Stromal cell of bone marrow (primary cell): ENCODE results near the gene POMC.
"Not testable (repeated sequence)": the region's sequence is repeated elsewhere in the genome, so short reads cannot be mapped to it uniquely, and the experiment has no call there.

Experiments
- DNase-seq: peaks from one replicate; pipeline ENCODE4 v3.0.0-alpha.2; 2012; ENCODE audit warnings: low read depth

Gene POMC

DNA sequence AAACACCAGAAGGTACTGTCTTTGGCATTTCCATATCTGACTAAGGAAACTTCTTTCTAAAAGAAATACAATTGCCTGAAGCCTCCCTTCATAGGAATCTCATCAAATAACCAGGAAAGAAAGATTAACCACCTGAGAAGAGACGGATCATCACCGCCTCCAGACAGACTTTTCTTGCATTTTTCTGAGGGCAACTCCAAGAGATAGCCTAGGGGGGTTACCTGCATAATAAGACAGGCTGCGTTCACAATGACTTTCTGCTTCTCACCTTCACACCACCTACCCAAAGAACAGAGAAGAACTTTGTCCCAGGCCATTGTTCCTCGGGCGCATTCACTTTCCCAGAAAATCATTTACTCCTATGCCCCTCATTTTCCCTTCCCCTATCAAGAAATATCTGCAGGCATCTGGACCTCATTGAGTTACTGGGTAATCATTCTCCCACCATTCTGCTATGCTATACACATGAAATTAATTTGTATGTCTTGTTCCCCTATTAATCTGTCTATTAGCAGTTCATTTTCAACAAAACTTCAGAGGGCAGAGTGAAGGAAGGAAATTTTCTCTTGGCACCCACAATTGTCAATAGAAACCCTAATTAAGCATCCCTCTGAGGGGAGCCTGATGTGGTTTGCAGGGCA is 8.3 kb upstream of the POMC start:
- DNase-seq = no peak

DNA sequence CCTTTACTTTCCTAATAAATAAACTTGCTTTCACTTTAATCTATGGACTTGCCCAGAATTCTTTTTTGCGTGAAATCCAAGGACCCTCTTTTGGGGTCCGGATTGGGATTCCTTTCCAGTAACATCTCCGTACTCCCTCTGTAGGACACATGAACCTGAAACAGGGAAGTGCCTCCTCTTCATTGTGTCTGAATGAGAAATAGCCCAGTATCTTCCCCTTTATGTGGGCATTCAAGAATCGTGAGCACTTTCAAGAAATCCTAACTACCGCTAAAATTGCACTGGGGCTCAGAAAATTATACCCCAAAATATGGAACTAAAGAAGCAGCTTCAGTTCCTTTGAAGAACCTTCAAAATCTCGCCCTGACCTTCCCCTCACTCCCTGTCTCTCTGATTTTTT is 7.8 kb upstream of the POMC start:
- no peak for DNase-seq

DNA sequence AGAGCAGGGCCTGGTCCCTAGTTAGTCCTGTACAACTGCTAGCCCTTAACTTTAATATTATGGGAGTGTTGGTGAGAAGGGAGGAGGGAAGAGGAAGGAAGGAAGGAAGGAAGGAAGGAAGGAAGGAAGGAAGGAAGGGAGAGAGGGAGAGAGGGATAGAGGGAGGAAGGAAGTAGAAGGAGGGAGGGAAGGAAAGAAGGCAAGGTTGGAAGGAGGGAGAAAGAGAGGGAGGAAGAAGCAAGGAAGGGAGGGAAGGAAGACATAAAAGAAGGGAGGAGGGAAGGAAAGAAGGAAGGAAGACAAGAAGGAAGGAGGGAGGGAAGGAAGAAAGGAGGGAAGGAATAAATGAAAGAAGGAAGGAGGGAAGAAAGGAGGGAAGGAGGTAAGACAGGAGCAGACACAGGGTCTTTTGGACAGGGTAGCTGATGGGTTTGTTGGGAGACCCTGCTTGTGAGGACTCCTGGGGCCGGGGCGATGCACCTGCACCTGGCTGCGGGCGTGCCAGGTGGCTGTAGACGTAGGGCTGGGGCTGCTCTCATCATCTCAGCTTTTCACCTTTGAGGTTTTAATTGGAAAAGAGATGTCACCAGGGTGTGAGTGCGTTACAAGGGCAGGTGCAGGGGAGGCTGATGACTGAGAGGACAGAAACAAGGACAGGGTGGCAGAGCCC is 5.9 kb upstream of the POMC start:
- no peak for DNase-seq

- no peak for DNase-seq
Measured at GRCh38 chr2:25173719-25174118, 5.3 kb upstream of the POMC start.

DNA sequence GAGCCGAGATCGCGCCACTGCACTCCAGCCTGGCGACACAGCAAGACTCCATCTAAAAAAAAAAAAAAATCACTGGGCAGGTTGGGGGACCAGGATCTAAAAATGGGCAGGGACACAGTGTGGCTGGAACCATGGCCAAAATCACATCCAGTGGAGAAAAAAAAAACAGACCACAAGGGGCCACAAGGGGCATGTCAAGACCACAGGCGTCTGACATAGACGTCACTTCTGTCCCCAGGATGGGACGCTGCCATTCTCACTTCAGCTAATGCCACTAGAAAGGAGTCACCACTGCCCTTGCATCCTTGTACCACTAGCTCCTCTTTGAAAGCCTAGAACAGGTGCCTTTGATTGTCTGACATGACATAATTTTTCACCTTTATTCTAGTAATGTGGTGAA is 2.5 kb upstream of the POMC start:
- no peak for DNase-seq

- no peak for DNase-seq
Measured at GRCh38 chr2:25169073-25169470, 692 bp upstream of the POMC start.

GRCh38 chr2:25165992-25166875 is 2.1 kb downstream of the POMC start:
- DNase-seq = no peak

DNA sequence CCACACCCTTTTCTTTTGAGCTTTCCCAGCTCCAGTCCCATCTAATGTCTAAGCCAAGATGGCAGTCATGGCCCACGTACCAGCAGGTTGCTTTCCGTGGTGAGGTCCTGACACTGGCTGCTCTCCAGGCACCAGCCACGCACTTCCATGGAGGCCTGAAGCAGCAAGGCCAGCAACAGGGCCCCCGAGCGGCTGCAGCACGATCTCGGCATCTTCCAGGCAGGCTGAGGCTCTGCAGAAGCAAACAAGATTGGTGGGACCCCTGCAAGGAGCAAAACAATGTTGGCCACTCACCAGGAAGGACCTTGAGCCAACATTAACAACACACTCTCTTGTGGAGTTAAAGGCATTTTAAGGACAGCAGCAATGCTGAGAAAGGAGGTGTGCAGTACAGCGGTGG is 3.8 kb downstream of the POMC start:
- DNase-seq = no peak

DNA sequence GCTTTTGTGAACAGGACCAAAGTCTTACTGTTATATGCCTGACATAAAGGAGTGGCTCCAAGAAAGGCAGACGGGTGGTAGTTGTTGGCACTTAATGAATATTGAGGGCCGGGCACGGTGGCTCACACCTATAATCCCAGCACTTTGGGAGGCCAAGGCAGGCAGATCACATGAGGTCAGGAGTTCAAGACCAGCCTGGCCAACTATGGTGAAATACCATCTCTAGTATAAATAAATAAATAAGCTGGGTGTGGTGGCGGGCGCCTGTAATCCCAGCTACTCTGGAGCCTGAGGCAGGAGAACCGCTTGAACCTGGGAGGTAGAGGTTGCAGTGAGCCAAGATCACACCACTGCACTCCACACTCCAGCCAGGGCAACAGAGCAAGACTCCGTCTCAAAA is 6.3 kb downstream of the POMC start:
- DNase-seq = not testable (repeated sequence)

- DNase-seq = no peak
Measured at GRCh38 chr2:25161055-25161781, 7.2 kb downstream of the POMC start.

DNA sequence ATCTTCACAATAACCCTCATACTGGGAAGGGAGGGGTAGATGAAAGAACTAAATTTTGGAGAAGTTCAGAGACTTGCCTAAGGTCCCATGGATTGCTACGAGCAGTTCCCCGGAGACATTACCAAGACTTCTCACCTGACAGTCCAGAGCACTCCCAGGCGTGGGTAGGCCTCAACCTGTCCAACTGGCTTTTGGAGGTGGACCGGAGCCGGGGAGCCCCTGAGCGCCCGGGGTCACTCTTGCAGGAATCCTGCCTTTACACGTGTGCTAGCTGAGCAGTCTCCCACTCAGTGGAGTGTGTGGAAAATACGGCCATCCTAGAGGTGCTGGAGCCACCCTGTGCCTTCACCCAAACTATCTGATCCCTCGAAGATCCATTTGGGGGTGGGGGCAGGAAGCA is 8.0 kb downstream of the POMC start:
- no peak for DNase-seq

DNA sequence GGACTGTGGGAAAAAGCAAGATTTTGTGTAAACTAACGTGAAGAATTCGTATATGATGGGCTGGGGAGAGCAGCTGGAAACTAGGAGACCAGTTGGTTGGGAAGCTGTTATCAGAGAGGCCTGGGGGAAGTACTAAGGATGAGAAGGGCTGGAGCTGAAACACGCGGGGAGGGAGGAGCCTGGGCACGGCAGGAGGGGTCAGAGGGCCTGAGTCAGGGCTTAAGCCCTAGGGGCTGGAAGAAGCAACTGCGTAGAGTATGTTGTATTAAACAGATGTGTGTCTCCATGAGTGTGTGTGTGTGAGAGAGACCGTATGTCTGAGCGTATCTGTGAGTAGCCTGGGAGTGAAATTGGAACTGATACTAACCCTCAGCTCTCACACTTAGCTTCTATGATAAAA is 8.4 kb downstream of the POMC start:
- DNase-seq = no peak

DNA sequence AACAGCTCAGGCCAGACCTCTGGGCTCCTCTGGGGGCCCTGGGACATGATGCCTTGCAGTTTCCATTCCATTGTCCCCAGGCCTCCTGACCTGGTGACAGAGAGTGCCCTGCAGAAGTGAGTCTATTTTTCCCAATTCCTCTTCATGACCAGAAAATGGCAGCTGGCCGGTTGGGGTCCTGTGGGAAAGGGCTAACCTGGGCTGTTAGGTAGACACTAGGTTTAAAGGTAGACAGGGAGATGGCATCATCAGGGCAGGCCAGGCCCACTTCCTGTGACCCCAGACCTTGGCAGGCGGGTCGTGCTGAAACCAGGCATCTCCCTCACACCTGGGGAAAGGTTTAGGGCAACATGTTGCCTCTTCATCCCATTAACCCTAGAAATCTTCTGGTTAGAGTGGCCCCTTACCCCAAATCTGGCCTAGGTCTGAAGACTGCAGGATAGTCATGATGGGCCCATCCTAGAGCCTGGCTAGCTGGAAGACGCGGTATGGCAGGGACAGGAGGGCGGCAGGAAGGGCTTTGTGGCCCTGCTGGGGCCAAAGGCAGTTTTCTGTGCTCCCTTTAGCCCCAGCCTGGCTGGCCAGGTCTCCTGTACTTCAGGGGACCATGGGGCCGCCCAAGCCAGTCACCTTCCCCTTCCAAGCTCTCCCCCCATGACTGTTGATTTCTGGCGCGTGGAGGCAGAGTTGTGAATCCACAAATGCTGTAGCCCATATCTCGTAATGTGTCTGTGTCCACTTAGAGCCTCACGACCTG is 10.1 kb downstream of the POMC start:
- DNase-seq = no peak

GRCh38 chr2:25155401-25155800 is 13.0 kb downstream of the POMC start:
- DNase-seq = no peak

GRCh38 chr2:25151718-25152117 is 16.7 kb downstream of the POMC start:
- no peak for DNase-seq

DNA sequence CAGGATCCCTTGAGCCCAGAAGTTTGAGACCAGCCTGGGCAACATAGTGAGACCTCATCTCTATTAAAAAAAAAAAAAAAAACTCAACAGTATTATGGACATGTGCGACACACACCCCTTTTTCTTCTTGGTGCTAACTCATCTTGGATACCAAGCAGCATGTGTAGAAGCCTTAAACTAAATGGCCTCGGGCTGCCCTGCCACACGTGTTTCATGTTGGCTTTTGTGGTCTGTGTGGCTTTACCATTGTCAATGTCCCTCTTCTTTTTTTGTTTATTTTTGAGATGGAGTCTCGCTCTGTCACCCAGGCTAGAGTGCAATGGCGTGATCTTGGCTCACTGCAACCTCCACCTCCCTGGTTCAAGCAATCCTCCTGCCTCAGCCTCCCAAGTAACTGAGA is 17.4 kb downstream of the POMC start:
- DNase-seq = not testable (repeated sequence)

GRCh38 chr2:25149646-25150045 is 18.7 kb downstream of the POMC start:
- no peak for DNase-seq

- no peak for DNase-seq
Measured at GRCh38 chr2:25146896-25147295, 21.5 kb downstream of the POMC start.

- no peak for DNase-seq
Measured at GRCh38 chr2:25145803-25146202, 22.6 kb downstream of the POMC start.

GRCh38 chr2:25141120-25141519 is 27.3 kb downstream of the POMC start:
- DNase-seq = no peak

DNA sequence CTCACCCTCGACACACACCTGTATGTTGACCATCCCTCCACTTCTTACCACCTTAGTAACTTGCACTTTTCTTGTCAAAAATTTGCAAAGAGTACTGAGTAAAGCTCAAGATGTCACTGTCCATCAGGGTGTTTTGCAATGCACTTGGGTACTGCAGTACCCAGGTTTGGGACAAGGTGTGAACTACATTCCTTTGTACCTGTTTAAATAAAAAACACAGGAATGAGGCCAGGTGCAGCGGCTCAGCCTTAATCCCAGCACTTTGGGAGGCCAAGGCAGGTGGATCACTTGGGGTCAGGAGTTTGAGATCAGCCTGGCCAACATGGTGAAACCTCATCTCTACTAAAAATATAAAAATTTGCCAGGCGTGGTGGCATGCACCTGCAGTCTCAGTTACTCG is 27.8 kb downstream of the POMC start:
- not testable (repeated sequence) for DNase-seq

DNA sequence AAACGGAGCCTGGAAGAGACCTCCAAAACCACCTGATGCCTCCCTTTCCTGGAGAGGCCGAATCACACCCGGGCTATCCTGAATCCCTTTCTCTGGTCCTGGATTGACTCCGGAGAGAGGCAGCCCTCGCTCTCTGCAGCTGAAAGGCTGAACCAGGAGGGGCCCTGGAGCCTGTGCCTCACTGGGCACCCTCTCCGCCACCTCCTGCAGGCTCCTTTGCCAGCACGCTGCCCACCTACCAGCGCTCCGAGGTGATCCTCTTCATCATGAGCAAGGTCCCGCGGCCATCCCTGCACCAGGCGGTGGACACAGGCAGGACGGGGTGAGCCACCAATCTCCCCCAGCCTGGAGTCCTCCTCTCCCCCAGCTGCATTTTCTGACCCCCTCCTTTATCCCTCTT is 35.7 kb downstream of the POMC start:
- no peak for DNase-seq
